ENCODE measurements around the gene RBFOX2.
"Not testable (repeated sequence)": the region's sequence is repeated elsewhere in the genome, so short reads cannot be mapped to it uniquely, and the experiment has no call there.

The RBFOX2 gene

GRCh38 chr22:36021606-36022153, 6.9 kb downstream of the RBFOX2 start:
- H3K9ac ChIP-seq (ENCODE audit: low read length in 2 of 2): peak overlapping the region; percentile 29 to 39
- no peaks in the 10 kb centered on the region for H3K27me3 ChIP-seq (ENCODE audit: control insufficient read depth in 1 of 2, insufficient read depth in 2 of 2, low read length in 2 of 2)
- H3K36me3 ChIP-seq (ENCODE audit: control insufficient read depth in 2 of 2, insufficient read depth in 2 of 2, low read length in 2 of 2): no peaks in the 10 kb centered on the region
- H3K27ac ChIP-seq (ENCODE audit: low read length): peak overlapping the region; percentile 63
- peak overlapping the region in 1 of 2 donors; percentile 17 for H3K4me3 ChIP-seq (ENCODE audit: low read length in 2 of 2)
- H3K4me1 ChIP-seq (ENCODE audit: control insufficient read depth, insufficient read depth, low read length): peaks cover 39% of the 10 kb centered on the region
- no peaks in the 10 kb centered on the region for H3K9me3 ChIP-seq (ENCODE audit: control insufficient read depth in 2 of 2, low read length in 2 of 2)

- H3K9ac ChIP-seq (ENCODE audit: low read length in 2 of 2); H3K27ac ChIP-seq (ENCODE audit: low read length): not testable (repeated sequence)
These were observed 7.8 kb downstream of the RBFOX2 start for GRCh38 chr22:36020865-36021264.

GRCh38 chr22:36017651-36018091, 11.0 kb downstream of the RBFOX2 start:
- Histone ChIP-seq H3K9ac (ENCODE audit: low read length in 2 of 2) (no peak overlapping the region), H3K4me3 (ENCODE audit: low read length in 2 of 2) (no peak overlapping the region), H3K36me3 (ENCODE audit: control insufficient read depth in 2 of 2, insufficient read depth in 2 of 2, low read length in 2 of 2) (no peaks in the 10 kb centered on the region), H3K27me3 (ENCODE audit: control insufficient read depth in 1 of 2, insufficient read depth in 2 of 2, low read length in 2 of 2) (no peaks in the 10 kb centered on the region), H3K27ac (ENCODE audit: low read length) (no peak overlapping the region), H3K9me3 (ENCODE audit: control insufficient read depth in 2 of 2, low read length in 2 of 2) (no peaks in the 10 kb centered on the region), H3K4me1 (ENCODE audit: control insufficient read depth, insufficient read depth, low read length) (peaks cover 43% of the 10 kb centered on the region)

More at GRCh38 chr22:36020865-36021264, 7.8 kb downstream of the RBFOX2 start:
- not testable (repeated sequence) for H3K27me3 ChIP-seq (ENCODE audit: control insufficient read depth in 1 of 2, insufficient read depth in 2 of 2, low read length in 2 of 2); H3K36me3 ChIP-seq (ENCODE audit: control insufficient read depth in 2 of 2, insufficient read depth in 2 of 2, low read length in 2 of 2); H3K9me3 ChIP-seq (ENCODE audit: control insufficient read depth in 2 of 2, low read length in 2 of 2); H3K4me3 ChIP-seq (ENCODE audit: low read length in 2 of 2)
- peaks cover 37% of the 10 kb centered on the region for H3K4me1 ChIP-seq (ENCODE audit: control insufficient read depth, insufficient read depth, low read length)

- Histone ChIP-seq H3K27me3 (ENCODE audit: control insufficient read depth in 1 of 2, insufficient read depth in 2 of 2, low read length in 2 of 2) (no peaks in the 10 kb centered on the region), H3K27ac (ENCODE audit: low read length) (peak overlapping the region; percentile 46), H3K9ac (ENCODE audit: low read length in 2 of 2) (peak overlapping the region in 1 of 2 donors; percentile 1), H3K4me1 (ENCODE audit: control insufficient read depth, insufficient read depth, low read length) (peaks cover 34% of the 10 kb centered on the region), H3K4me3 (ENCODE audit: low read length in 2 of 2) (no peak overlapping the region), H3K36me3 (ENCODE audit: control insufficient read depth in 2 of 2, insufficient read depth in 2 of 2, low read length in 2 of 2) (no peaks in the 10 kb centered on the region), H3K9me3 (ENCODE audit: control insufficient read depth in 2 of 2, low read length in 2 of 2) (no peaks in the 10 kb centered on the region)
These were observed 11.9 kb downstream of the RBFOX2 start for GRCh38 chr22:36016684-36017083.

GRCh38 chr22:36015811-36016529, 12.7 kb downstream of the RBFOX2 start:
- Histone ChIP-seq H3K27ac (ENCODE audit: low read length) (peak overlapping the region; percentile 46), H3K9ac (ENCODE audit: low read length in 2 of 2) (peak overlapping the region in 1 of 2 donors; percentile 17), H3K9me3 (ENCODE audit: control insufficient read depth in 2 of 2, low read length in 2 of 2) (no peaks in the 10 kb centered on the region), H3K4me1 (ENCODE audit: control insufficient read depth, insufficient read depth, low read length) (peaks cover 35% of the 10 kb centered on the region), H3K27me3 (ENCODE audit: control insufficient read depth in 1 of 2, insufficient read depth in 2 of 2, low read length in 2 of 2) (no peaks in the 10 kb centered on the region), H3K4me3 (ENCODE audit: low read length in 2 of 2) (no peak overlapping the region), H3K36me3 (ENCODE audit: control insufficient read depth in 2 of 2, insufficient read depth in 2 of 2, low read length in 2 of 2) (no peaks in the 10 kb centered on the region)

GRCh38 chr22:36015155-36015810, 13.3 kb downstream of the RBFOX2 start:
- H3K36me3 ChIP-seq (ENCODE audit: control insufficient read depth in 2 of 2, insufficient read depth in 2 of 2, low read length in 2 of 2): no peaks in the 10 kb centered on the region
- H3K4me3 ChIP-seq (ENCODE audit: low read length in 2 of 2): peak overlapping the region in 1 of 2 donors; percentile 2
- peak overlapping the region; percentile 37 for H3K27ac ChIP-seq (ENCODE audit: low read length)
- no peaks in the 10 kb centered on the region for H3K9me3 ChIP-seq (ENCODE audit: control insufficient read depth in 2 of 2, low read length in 2 of 2)
- H3K27me3 ChIP-seq (ENCODE audit: control insufficient read depth in 1 of 2, insufficient read depth in 2 of 2, low read length in 2 of 2): no peaks in the 10 kb centered on the region
- peaks cover 41% of the 10 kb centered on the region for H3K4me1 ChIP-seq (ENCODE audit: control insufficient read depth, insufficient read depth, low read length)
- H3K9ac ChIP-seq (ENCODE audit: low read length in 2 of 2): peak overlapping the region in 1 of 2 donors; percentile 17

- no peak overlapping the region for H3K4me3 ChIP-seq (ENCODE audit: low read length in 2 of 2)
- H3K27me3 ChIP-seq (ENCODE audit: control insufficient read depth in 1 of 2, insufficient read depth in 2 of 2, low read length in 2 of 2): no peaks in the 10 kb centered on the region
- no peaks in the 10 kb centered on the region for H3K36me3 ChIP-seq (ENCODE audit: control insufficient read depth in 2 of 2, insufficient read depth in 2 of 2, low read length in 2 of 2)
- no peak overlapping the region for H3K27ac ChIP-seq (ENCODE audit: low read length)
- H3K9me3 ChIP-seq (ENCODE audit: control insufficient read depth in 2 of 2, low read length in 2 of 2): no peaks in the 10 kb centered on the region
- peaks cover 47% of the 10 kb centered on the region for H3K4me1 ChIP-seq (ENCODE audit: control insufficient read depth, insufficient read depth, low read length)
- no peak overlapping the region for H3K9ac ChIP-seq (ENCODE audit: low read length in 2 of 2)
These were observed 14.0 kb downstream of the RBFOX2 start for GRCh38 chr22:36014546-36015074.

GRCh38 chr22:36012332-36012731, 16.3 kb downstream of the RBFOX2 start:
- no peak overlapping the region for H3K4me3 ChIP-seq (ENCODE audit: low read length in 2 of 2)
- H3K4me1 ChIP-seq (ENCODE audit: control insufficient read depth, insufficient read depth, low read length): peaks cover 52% of the 10 kb centered on the region
- no peak overlapping the region for H3K27ac ChIP-seq (ENCODE audit: low read length)
- no peaks in the 10 kb centered on the region for H3K27me3 ChIP-seq (ENCODE audit: control insufficient read depth in 1 of 2, insufficient read depth in 2 of 2, low read length in 2 of 2)
- no peaks in the 10 kb centered on the region for H3K9me3 ChIP-seq (ENCODE audit: control insufficient read depth in 2 of 2, low read length in 2 of 2)
- H3K9ac ChIP-seq (ENCODE audit: low read length in 2 of 2): no peak overlapping the region
- no peaks in the 10 kb centered on the region for H3K36me3 ChIP-seq (ENCODE audit: control insufficient read depth in 2 of 2, insufficient read depth in 2 of 2, low read length in 2 of 2)

- Histone ChIP-seq H3K27ac (ENCODE audit: low read length) (peak overlapping the region; percentile 42), H3K9me3 (ENCODE audit: control insufficient read depth in 2 of 2, low read length in 2 of 2) (no peaks in the 10 kb centered on the region), H3K36me3 (ENCODE audit: control insufficient read depth in 2 of 2, insufficient read depth in 2 of 2, low read length in 2 of 2) (no peaks in the 10 kb centered on the region), H3K27me3 (ENCODE audit: control insufficient read depth in 1 of 2, insufficient read depth in 2 of 2, low read length in 2 of 2) (no peaks in the 10 kb centered on the region), H3K4me1 (ENCODE audit: control insufficient read depth, insufficient read depth, low read length) (peaks cover 47% of the 10 kb centered on the region), H3K9ac (ENCODE audit: low read length in 2 of 2) (no peak overlapping the region), H3K4me3 (ENCODE audit: low read length in 2 of 2) (peak overlapping the region; percentile 1 to 17)
These were observed 17.7 kb downstream of the RBFOX2 start for GRCh38 chr22:36010882-36011281.

GRCh38 chr22:36010090-36010489, 18.5 kb downstream of the RBFOX2 start:
- H3K27me3 ChIP-seq (ENCODE audit: control insufficient read depth in 1 of 2, insufficient read depth in 2 of 2, low read length in 2 of 2): no peaks in the 10 kb centered on the region
- peak overlapping the region; percentile 6 to 30 for H3K9ac ChIP-seq (ENCODE audit: low read length in 2 of 2)
- H3K4me3 ChIP-seq (ENCODE audit: low read length in 2 of 2): peak overlapping the region; percentile 1 to 17
- H3K27ac ChIP-seq (ENCODE audit: low read length): peak overlapping the region; percentile 42
- no peaks in the 10 kb centered on the region for H3K36me3 ChIP-seq (ENCODE audit: control insufficient read depth in 2 of 2, insufficient read depth in 2 of 2, low read length in 2 of 2)
- no peaks in the 10 kb centered on the region for H3K9me3 ChIP-seq (ENCODE audit: control insufficient read depth in 2 of 2, low read length in 2 of 2)
- H3K4me1 ChIP-seq (ENCODE audit: control insufficient read depth, insufficient read depth, low read length): peaks cover 51% of the 10 kb centered on the region

Data from stomach smooth muscle (tissue), 2 donors.